ENCODE data around the gene SIK2. TPM values are rescaled to one million over a fixed set of nuclear protein-coding genes. Genes with fewer than 3 reads are reported as not detected.

The SIK2 gene
- total and polyA plus RNA-seq, 2 donors (not counting 3 experiments of a cell fraction or from before 2014, with no cell fraction given): 14.6 to 17.1 TPM

DNA sequence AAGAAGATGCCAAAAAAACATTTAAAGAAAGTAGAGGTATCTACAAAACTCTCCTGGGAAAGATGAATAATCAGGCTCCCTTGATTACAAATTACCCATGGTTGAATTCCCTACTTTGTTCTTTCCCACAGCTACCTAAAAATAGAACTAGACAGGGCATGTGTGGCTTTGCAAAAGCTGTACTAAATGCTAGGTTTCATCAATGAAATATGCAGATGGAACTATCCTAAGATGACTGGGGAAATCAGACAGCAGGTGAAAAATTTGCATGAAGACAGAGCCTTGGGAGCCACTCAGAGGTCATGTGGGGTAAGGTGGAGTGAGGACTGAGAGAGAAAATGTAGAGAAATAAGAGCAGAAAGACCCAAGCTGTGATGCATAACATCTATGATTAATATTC, 47.0 kb upstream of the SIK2 start:
- Histone ChIP-seq H2AFZ (ENCODE audit: low read depth, low read length) (no peak overlapping the region), H3K9ac (replicated peaks; ENCODE audit: extremely low read depth, insufficient read depth, low read length) (no peak overlapping the region), H3K9me3 (replicated peaks; ENCODE audit: control insufficient read depth, insufficient read depth, low read length) (no peaks in the 10 kb centered on the region), H3K4me3 (replicated peaks in 1 of 3; ENCODE audit: insufficient read depth in 1 of 3, low read depth in 1 of 3, low read length in 3 of 3) (no peak overlapping the region), H3K36me3 (ENCODE audit: control insufficient read depth in 2 of 2, extremely low read depth in 1 of 2, insufficient read depth in 2 of 2, low read length in 2 of 2) (no peaks in the 10 kb centered on the region), H3K27ac (ENCODE audit: insufficient read depth, low read depth, low read length) (no peak overlapping the region), H3K9me1 (replicated peaks; ENCODE audit: control insufficient read depth, extremely low read depth, insufficient read depth, low read length) (no peaks in the 10 kb centered on the region), H4K20me1 (replicated peaks; ENCODE audit: control insufficient read depth, extremely low read depth, insufficient read depth, low read length) (no peaks in the 10 kb centered on the region), H3K79me2 (ENCODE audit: control insufficient read depth, insufficient read depth, low read length) (no peaks in the 10 kb centered on the region), H3K27me3 (ENCODE audit: control insufficient read depth in 2 of 2, insufficient read depth in 2 of 2, low read length in 2 of 2) (peaks cover 5 to 10% of the 10 kb centered on the region in 2 experiments), H3K4me1 (ENCODE audit: control insufficient read depth, extremely low read depth, insufficient read depth, low read length) (no peaks in the 10 kb centered on the region), H3K4me2 (ENCODE audit: insufficient read depth, low read length) (no peak overlapping the region)
- POLR2A ChIA-PET: no interaction called here
- intact Hi-C loops (cut with micrococcal nuclease) (no loop called here), dilution Hi-C loops (cut with MboI; ENCODE audit: extremely low pct_ligation_motif_present, low sequenced_read_pairs) (no loop called here)
- TF ChIP-seq JUN (IDR thresholded peaks at IDR 0.05; ENCODE audit: borderline replicate concordance, insufficient read depth, insufficient read length, low read depth) (no peak), POLR2AphosphoS5 (IDR thresholded peaks at IDR 0.05; ENCODE audit: insufficient read depth, low read depth, low read length) (no peak), MYC (IDR thresholded peaks at IDR 0.05; ENCODE audit: low read depth, low read length) (no peak), EZH2 (IDR thresholded peaks at IDR 0.05; ENCODE audit: borderline replicate concordance, low read depth, low read length, severe bottlenecking) (no peak), GATA2 (IDR thresholded peaks at IDR 0.05; ENCODE audit: insufficient read depth, insufficient read length, low read depth, low read length) (no peak), FOS (IDR thresholded peaks at IDR 0.05; ENCODE audit: borderline replicate concordance, insufficient read depth, low read length) (no peak), POLR2A (IDR thresholded peaks at IDR 0.05; ENCODE audit: low read depth, low read length) (no peak)
- TF ChIP-seq, protein P1, sequence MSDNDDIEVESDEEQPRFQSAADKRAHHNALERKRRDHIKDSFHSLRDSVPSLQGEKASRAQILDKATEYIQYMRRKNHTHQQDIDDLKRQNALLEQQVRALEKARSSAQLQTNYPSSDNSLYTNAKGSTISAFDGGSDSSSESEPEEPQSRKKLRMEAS (IDR thresholded peaks at IDR 0.05; ENCODE audit: insufficient read depth, insufficient read length): no peak
- TF ChIP-seq, protein P2, sequence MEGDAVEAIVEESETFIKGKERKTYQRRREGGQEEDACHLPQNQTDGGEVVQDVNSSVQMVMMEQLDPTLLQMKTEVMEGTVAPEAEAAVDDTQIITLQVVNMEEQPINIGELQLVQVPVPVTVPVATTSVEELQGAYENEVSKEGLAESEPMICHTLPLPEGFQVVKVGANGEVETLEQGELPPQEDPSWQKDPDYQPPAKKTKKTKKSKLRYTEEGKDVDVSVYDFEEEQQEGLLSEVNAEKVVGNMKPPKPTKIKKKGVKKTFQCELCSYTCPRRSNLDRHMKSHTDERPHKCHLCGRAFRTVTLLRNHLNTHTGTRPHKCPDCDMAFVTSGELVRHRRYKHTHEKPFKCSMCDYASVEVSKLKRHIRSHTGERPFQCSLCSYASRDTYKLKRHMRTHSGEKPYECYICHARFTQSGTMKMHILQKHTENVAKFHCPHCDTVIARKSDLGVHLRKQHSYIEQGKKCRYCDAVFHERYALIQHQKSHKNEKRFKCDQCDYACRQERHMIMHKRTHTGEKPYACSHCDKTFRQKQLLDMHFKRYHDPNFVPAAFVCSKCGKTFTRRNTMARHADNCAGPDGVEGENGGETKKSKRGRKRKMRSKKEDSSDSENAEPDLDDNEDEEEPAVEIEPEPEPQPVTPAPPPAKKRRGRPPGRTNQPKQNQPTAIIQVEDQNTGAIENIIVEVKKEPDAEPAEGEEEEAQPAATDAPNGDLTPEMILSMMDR (IDR thresholded peaks at IDR 0.05; ENCODE audit: extremely low read depth in 1 of 2, insufficient read depth in 1 of 2, low read depth in 1 of 2, low read length in 2 of 2): no peak
- FAIRE-seq: no peak
- DNase-seq (ENCODE audit: low read depth, low spot score): no peak
- CTCF ChIA-PET: no interaction called here
- BruUV-seq (replicated peaks): no TSS peak
